ENCODE measurements around the gene LCN6. TPM values are rescaled to one million over a fixed set of nuclear protein-coding genes. Genes with fewer than 3 reads are reported as not detected.

Gene LCN6
- total and polyA plus RNA-seq, 2 of the 4 experiments (the other 2 are of a cell fraction), result not detected

GRCh38 chr9:136751244-136751643 is 2.9 kb upstream of the LCN6 start:
- H3K18ac ChIP-seq (ENCODE audit: low read depth, low read length), result no peak overlapping the region

More at GRCh38 chr9:136751244-136751643, 2.9 kb upstream of the LCN6 start:
- Histone ChIP-seq H2AFZ (replicated peaks; ENCODE audit: low read length, poor library complexity) (no peak overlapping the region), H3K27me3 (ENCODE audit: control insufficient read depth, insufficient read depth, low read length) (peaks cover 11% of the 10 kb centered on the region), H3K23ac (ENCODE audit: low read depth, low read length) (no peak overlapping the region), H4K20me1 (ENCODE audit: insufficient read depth, low read length) (no peaks in the 10 kb centered on the region), H3K27ac (ENCODE audit: insufficient read depth, low read length) (no peak overlapping the region), H2AK5ac (ENCODE audit: low read depth, low read length) (no peak overlapping the region), H3K9ac (ENCODE audit: low read depth, low read length) (no peak overlapping the region), H2BK120ac (ENCODE audit: low read depth, low read length) (no peak overlapping the region), H3K9me1 (ENCODE audit: insufficient read depth, low read length) (no peaks in the 10 kb centered on the region), H3K14ac (replicated peaks; ENCODE audit: low read depth, low read length) (no peak overlapping the region), H2BK15ac (ENCODE audit: low read depth, low read length) (no peak overlapping the region), H4K8ac (ENCODE audit: low read depth in 2 of 2, low read length in 2 of 2) (no peak overlapping the region), H4K91ac (ENCODE audit: insufficient read depth, low read depth, low read length) (no peak overlapping the region), H2AK9ac (replicated peaks; ENCODE audit: low read depth, low read length, poor library complexity) (no peak overlapping the region), H3K4me1 (ENCODE audit: control insufficient read depth, insufficient read depth, low read length) (no peaks in the 10 kb centered on the region), H3K4me2 (ENCODE audit: low read depth, low read length) (no peak overlapping the region), H3K79me1 (ENCODE audit: low read depth in 1 of 2, low read length in 2 of 2) (no peaks in the 10 kb centered on the region), H3K36me3 (ENCODE audit: control insufficient read depth, insufficient read depth, low read length) (no peaks in the 10 kb centered on the region), H2BK5ac (ENCODE audit: low read depth, low read length, poor library complexity, severe bottlenecking) (no peak overlapping the region), H3K4me3 (ENCODE audit: insufficient read depth, low read depth, low read length) (no peak overlapping the region), H3K56ac (ENCODE audit: extremely low read depth, insufficient read depth, low read length) (no peak overlapping the region), H3K9me3 (ENCODE audit: control insufficient read depth, insufficient read depth, low read length) (peaks cover 12% of the 10 kb centered on the region), H4K5ac (ENCODE audit: low read depth, low read length) (no peak overlapping the region), H3K4ac (ENCODE audit: low read depth, low read length) (no peak overlapping the region), H2BK20ac (ENCODE audit: low read depth, low read length) (no peak overlapping the region)
- dilution Hi-C loops (cut with HindIII; ENCODE audit: low sequenced_read_pairs, unreplicated experiment), result no loop called here
- intact Hi-C loops (cut with micrococcal nuclease), result no loop called here
- TF ChIP-seq BHLHE40 (IDR thresholded peaks at IDR 0.05; ENCODE audit: low read depth, low read length) (no peak), ELK1 (IDR thresholded peaks at IDR 0.05; ENCODE audit: borderline replicate concordance, low read depth, low read length) (no peak), CHD1 (IDR thresholded peaks at IDR 0.05; ENCODE audit: low read depth, low read length) (no peak), MAFK (IDR thresholded peaks at IDR 0.05; ENCODE audit: low read depth, low read length) (no peak), RCOR1 (IDR thresholded peaks at IDR 0.05; ENCODE audit: insufficient replicate concordance, low read length) (no peak), RFX5 (IDR thresholded peaks at IDR 0.05; ENCODE audit: low read depth, low read length) (no peak), SMC3 (IDR thresholded peaks at IDR 0.05; ENCODE audit: low read depth, low read length) (no peak), POLR2A (IDR thresholded peaks at IDR 0.05; ENCODE audit: low read depth, low read length) (no peak), RAD21 (IDR thresholded peaks at IDR 0.05; ENCODE audit: low read length) (no peak), CEBPB (IDR thresholded peaks at IDR 0.05; ENCODE audit: low read depth, low read length) (no peak), MAZ (IDR thresholded peaks at IDR 0.05; ENCODE audit: borderline replicate concordance, low read depth, low read length) (no peak), NFE2L2 (IDR thresholded peaks at IDR 0.05; ENCODE audit: low read depth, low read length) (no peak), USF2 (IDR thresholded peaks at IDR 0.05; ENCODE audit: low read depth, low read length) (no peak), FOS (IDR thresholded peaks at IDR 0.05; ENCODE audit: low read depth, low read length) (no peak), MXI1 (IDR thresholded peaks at IDR 0.05; ENCODE audit: borderline replicate concordance, low read depth, low read length) (no peak)
- ChIA-PET POLR2A (ENCODE audit: unreplicated experiment) (no interaction called here), CTCF (no interaction called here)
- 100% methylated on average over 1 of the region's 1 CpG; no CpG with 5 or more reads in 1 of the 2 experiments for WGBS, 2 experiments (ENCODE audit: extremely low coverage in 2 of 2, insufficient read length in 1 of 2)
- in situ Hi-C loops (cut with MboI; ENCODE audit: low sequenced_read_pairs), result no loop called here
- no TSS peak for BruUV-seq (replicated peaks)
- DNase-seq (no peak), ATAC-seq (ENCODE audit: low read depth) (no peak)

Measured in IMR-90 (cell line).